A673 (cell line): ENCODE measurements around the gene PRKACG. TPM values are rescaled to one million over a fixed set of nuclear protein-coding genes. Genes with fewer than 3 reads are reported as not detected.

Experiments used
- BruUV-seq: library from RNA; stranded (reverse); fragments of 400-500 nt; replicated peaks from 2 replicates; lab custom pipeline; 2021; lab: Mats Ljungman, UMichigan
- CTCF ChIA-PET: fragments of 300-600 bp; sonication (Branson Sonifier 250); formaldehyde crosslinking; loops from one replicate; lab custom pipeline; 2022; ENCODE audit warnings: antibody characterized with exemption; lab: Charles Lee
- POLR2A ChIA-PET: fragments of 300-600 bp; sonication (Branson Sonifier 250); formaldehyde crosslinking; loops from one replicate; lab custom pipeline; 2022; ENCODE audit warnings: antibody characterized with exemption; ENCODE audit not compliant: low non-redundant PET; lab: Charles Lee
- DNase-seq: peaks from one replicate; pipeline ENCODE4 v3.0.0-alpha.2; 2015; ENCODE audit warnings: low spot score
- H3K27ac ChIP-seq: fragments of 200-600 bp; sonication (generic); 2 replicates; pipeline ENCODE4 v1.5.1; 2016; ENCODE audit warnings: mixed run types, low read depth, mild to moderate bottlenecking, mixed read lengths, antibody characterized with exemption, low read length; ENCODE audit not compliant: poor library complexity, severe bottlenecking
- H3K27me3 ChIP-seq: fragments of 200-600 bp; sonication (generic); replicated peaks from 2 replicates; pipeline ENCODE4 v1.6.1; 2017; ENCODE audit warnings: mixed run types, low read depth, mild to moderate bottlenecking, mixed read lengths, antibody characterized with exemption, low read length; ENCODE audit not compliant: insufficient read depth, poor library complexity
- H3K36me3 ChIP-seq: fragments of 200-600 bp; sonication (generic); 2 replicates; pipeline ENCODE4 v1.6.1; 2016; ENCODE audit warnings: mixed run types, mild to moderate bottlenecking, mixed read lengths, antibody characterized with exemption, low read length; ENCODE audit not compliant: insufficient read depth, poor library complexity, severe bottlenecking
- H3K4me1 ChIP-seq: fragments of 200-600 bp; sonication (generic); 2 replicates; pipeline ENCODE4 v1.6.1; 2017; ENCODE audit warnings: mixed run types, mild to moderate bottlenecking, mixed read lengths, antibody characterized with exemption, low read length; ENCODE audit not compliant: insufficient read depth, poor library complexity, severe bottlenecking
- H3K4me3 ChIP-seq: fragments of 200-600 bp; sonication (generic); 2 replicates; pipeline ENCODE4 v1.5.1; 2016; ENCODE audit warnings: low read depth, mixed run types, mild to moderate bottlenecking, mixed read lengths, low read length; ENCODE audit not compliant: poor library complexity, severe bottlenecking
- H3K9me3 ChIP-seq: fragments of 200-600 bp; sonication (generic); 2 replicates; pipeline ENCODE4 v1.6.1; 2016; ENCODE audit warnings: mixed run types, low read depth, mild to moderate bottlenecking, mixed read lengths, antibody characterized with exemption, low read length; ENCODE audit not compliant: poor library complexity, severe bottlenecking
- EZH2 ChIP-seq: fragments of 200-600 bp; sonication (generic); IDR thresholded peaks from 2 replicates; pipeline ENCODE4 v1.6.1; 2017; ENCODE audit warnings: borderline replicate concordance, low read depth, mild to moderate bottlenecking, mixed read lengths, antibody characterized with exemption, low read length; ENCODE audit not compliant: poor library complexity, severe bottlenecking
- intact Hi-C: fragments of 100-400 bp; cut with micrococcal nuclease; formaldehyde crosslinking; loops from one replicate; pipeline ENCODE4 v1.10.0; 2022; ENCODE audit not compliant: unreplicated experiment
- total RNA-seq: library from RNA; stranded (reverse); gene quantifications from 2 replicates; pipeline ENCODE4 v1.2.3, GENCODE V29; 2021
- TF ChIP-seq, protein P1 (sequence below): fragments of 300-800, 200-600 bp; sonication (generic); conservative IDR thresholded peaks from 2 replicates; pipeline ENCODE4 v1.5.1; 2017; ENCODE audit warnings: low read depth, mild to moderate bottlenecking, antibody characterized with exemption, low read length, moderate library complexity, mixed read lengths

Gene PRKACG
- total RNA-seq, 1 experiment from 2014 or later = not detected

DNA sequence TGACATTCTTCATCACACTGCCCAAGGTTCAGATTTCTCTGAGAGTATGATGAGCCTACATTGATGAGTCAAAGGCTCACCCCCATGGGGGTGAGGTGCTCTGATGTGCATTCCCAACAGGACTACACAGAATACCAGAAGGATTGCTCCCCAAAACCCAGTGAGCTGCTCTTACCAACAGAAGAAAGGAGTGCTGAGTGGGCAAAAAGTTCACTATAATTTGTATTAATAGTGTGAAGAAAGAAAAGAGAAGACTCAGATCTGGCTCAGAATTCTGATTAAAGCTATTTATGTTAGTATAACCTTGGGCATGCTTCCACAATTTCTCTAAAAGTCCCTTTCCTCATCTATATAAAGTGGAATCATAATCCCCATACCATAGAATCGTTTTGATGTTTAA lies 46.1 kb downstream of the PRKACG start:
- no peaks in the 10 kb centered on the region for H3K9me3 ChIP-seq
- CTCF ChIA-PET = no interaction called here
- TF ChIP-seq, protein P1, sequence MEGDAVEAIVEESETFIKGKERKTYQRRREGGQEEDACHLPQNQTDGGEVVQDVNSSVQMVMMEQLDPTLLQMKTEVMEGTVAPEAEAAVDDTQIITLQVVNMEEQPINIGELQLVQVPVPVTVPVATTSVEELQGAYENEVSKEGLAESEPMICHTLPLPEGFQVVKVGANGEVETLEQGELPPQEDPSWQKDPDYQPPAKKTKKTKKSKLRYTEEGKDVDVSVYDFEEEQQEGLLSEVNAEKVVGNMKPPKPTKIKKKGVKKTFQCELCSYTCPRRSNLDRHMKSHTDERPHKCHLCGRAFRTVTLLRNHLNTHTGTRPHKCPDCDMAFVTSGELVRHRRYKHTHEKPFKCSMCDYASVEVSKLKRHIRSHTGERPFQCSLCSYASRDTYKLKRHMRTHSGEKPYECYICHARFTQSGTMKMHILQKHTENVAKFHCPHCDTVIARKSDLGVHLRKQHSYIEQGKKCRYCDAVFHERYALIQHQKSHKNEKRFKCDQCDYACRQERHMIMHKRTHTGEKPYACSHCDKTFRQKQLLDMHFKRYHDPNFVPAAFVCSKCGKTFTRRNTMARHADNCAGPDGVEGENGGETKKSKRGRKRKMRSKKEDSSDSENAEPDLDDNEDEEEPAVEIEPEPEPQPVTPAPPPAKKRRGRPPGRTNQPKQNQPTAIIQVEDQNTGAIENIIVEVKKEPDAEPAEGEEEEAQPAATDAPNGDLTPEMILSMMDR = no peak
- TF ChIP-seq EZH2 = no peak
- H3K27ac ChIP-seq = no peak overlapping the region
- intact Hi-C loops = no loop called here
- no TSS peak for BruUV-seq
- H3K36me3 ChIP-seq = no peaks in the 10 kb centered on the region
- peaks cover 4% of the 10 kb centered on the region for H3K4me1 ChIP-seq
- DNase-seq = no peak
- POLR2A ChIA-PET = no interaction called here
- H3K27me3 ChIP-seq = peaks cover 4% of the 10 kb centered on the region
- no peak overlapping the region for H3K4me3 ChIP-seq

DNA sequence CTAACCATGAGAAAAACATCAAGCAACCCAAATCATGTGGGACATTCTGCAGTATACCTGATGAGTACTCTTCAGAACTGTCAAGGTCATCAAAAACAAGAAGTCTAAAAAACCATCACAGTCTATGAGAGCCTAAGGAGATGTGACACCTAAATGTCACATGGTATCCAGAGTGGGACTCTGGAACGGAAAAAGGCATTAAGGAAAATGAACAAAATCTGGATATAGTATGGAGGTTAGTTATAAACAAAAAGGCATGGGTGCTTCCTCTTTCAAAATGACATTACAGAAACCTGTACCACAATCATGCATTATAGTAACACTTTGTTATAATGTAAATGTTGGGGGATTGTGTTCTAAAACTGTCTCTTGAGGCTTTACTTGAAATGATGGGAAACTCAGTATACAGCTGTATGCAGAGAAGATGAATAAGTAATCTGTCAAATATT lies 47.4 kb downstream of the PRKACG start:
- peaks cover 17% of the 10 kb centered on the region for H3K27me3 ChIP-seq
- TF ChIP-seq EZH2 = no peak
- TF ChIP-seq, protein P1 = no peak
- no peak for DNase-seq
- ChIA-PET CTCF (no interaction called here), POLR2A (no interaction called here)
- no TSS peak for BruUV-seq
- H3K27ac ChIP-seq = no peak overlapping the region
- intact Hi-C loops = no loop called here
- no peaks in the 10 kb centered on the region for H3K9me3 ChIP-seq
- H3K4me1 ChIP-seq = peaks cover 4% of the 10 kb centered on the region
- no peaks in the 10 kb centered on the region for H3K36me3 ChIP-seq
- no peak overlapping the region for H3K4me3 ChIP-seq

DNA sequence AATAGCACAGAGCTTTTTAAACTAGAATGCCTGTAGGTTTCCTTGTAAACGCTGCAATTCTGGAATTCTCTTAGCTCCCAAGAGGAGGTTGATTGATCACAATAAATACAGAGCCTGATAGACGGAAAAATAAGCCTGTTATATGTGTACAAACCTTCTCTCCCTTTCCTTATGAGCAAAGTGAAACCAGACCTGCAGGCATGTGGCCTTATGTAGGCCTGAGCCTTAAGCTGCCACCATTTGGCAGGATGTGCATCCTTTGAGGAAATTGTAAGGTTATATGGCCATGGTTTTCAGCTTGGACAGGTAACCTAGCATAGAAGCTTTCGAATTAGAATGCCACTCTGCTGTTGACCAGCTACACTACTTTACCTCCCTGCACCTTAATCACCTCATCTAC lies 49.1 kb downstream of the PRKACG start:
- Histone ChIP-seq H3K4me3 (no peak overlapping the region), H3K36me3 (no peaks in the 10 kb centered on the region), H3K27me3 (peaks cover 31% of the 10 kb centered on the region), H3K4me1 (no peaks in the 10 kb centered on the region), H3K9me3 (peaks cover 5% of the 10 kb centered on the region), H3K27ac (no peak overlapping the region)
- intact Hi-C loops = no loop called here
- POLR2A ChIA-PET = no interaction called here
- BruUV-seq = no TSS peak
- TF ChIP-seq, protein P1 = no peak
- no peak for TF ChIP-seq EZH2
- CTCF ChIA-PET = no interaction called here
- DNase-seq = no peak
